Mucosa of descending colon (tissue), 3 donors: Measurements from ENCODE around the gene RFC2. TPM values are rescaled to one million over a fixed set of nuclear protein-coding genes. Genes with fewer than 3 reads are reported as not detected.
A peak's percentile ranks its signal among the peaks of the same experiment; 100 is the strongest.
"Not testable (repeated sequence)": the region's sequence is repeated elsewhere in the genome, so short reads cannot be mapped to it uniquely, and the experiment has no call there.

Experiments
- ATAC-seq: fragments of 200-7000 bp; cut with Tn5 transposase; one replicate; pipeline ENCODE4 v1.9.1; 2020; ENCODE audit warnings: mild to moderate bottlenecking, moderate library complexity
- DNase-seq, 3 donors: peaks; one replicate each; pipeline ENCODE4 v3.0.0-alpha.2; 2020
- H3K36me3 ChIP-seq: fragments of 200-600 bp; one replicate; pipeline ENCODE4 v1.8.0; 2021; ENCODE audit warnings: low read depth, mild to moderate bottlenecking
- H3K4me1 ChIP-seq: fragments of 200-600 bp; one replicate; pipeline ENCODE4 v1.8.0; 2021; ENCODE audit warnings: low read depth, mild to moderate bottlenecking
- H3K4me3 ChIP-seq: fragments of 200-600 bp; one replicate; pipeline ENCODE4 v1.8.0; 2021; ENCODE audit warnings: mild to moderate bottlenecking
- H3K9me3 ChIP-seq: fragments of 200-600 bp; one replicate; pipeline ENCODE4 v1.8.0; 2021; ENCODE audit warnings: mild to moderate bottlenecking
- CTCF ChIP-seq: fragments of 200-600 bp; IDR thresholded peaks from one replicate; pipeline ENCODE4 v1.8.0; 2022; ENCODE audit warnings: antibody characterized with exemption, mild to moderate bottlenecking
- intact Hi-C, 2 donors: fragments of 100-400 bp; cut with DNase I in 1 of 2; cut with micrococcal nuclease in 1 of 2; formaldehyde crosslinking; loops; one replicate each; pipeline versions ENCODE4 v1.11.0 to v1.11.1; 2022; cut with DNase I, micrococcal nuclease
- total RNA-seq, 3 donors: library from RNA; stranded (reverse); fragmentation: NEBNext Ultra II Directional in 2 of 3; extraction: Animal tissue kit (Norgen Biotek cat#: 25700) in 2 of 3; gene quantifications; one replicate each; pipeline versions ENCODE4 v1.2.1 to v1.2.4, GENCODE V29; 2021 to 2023
- donor health status: DM: no; HTN: no; CAD: no; lungs with moderate emphysema.
- donor health status: DM: no; HTN: no; CAD: no.
- donor health status: DM: no; HTN: yes; CAD: no.

Gene RFC2
- total RNA-seq, 3 donors from 2014 or later: 14.8 to 23.7 (median 15.9) TPM

GRCh38 chr7:74207586-74207985 lies 46.6 kb downstream of the RFC2 start:
- Histone ChIP-seq H3K4me3 (no peak overlapping the region), H3K36me3 (no peaks in the 10 kb centered on the region), H3K4me1 (no peaks in the 10 kb centered on the region), H3K9me3 (no peaks in the 10 kb centered on the region)
- ATAC-seq (no peak), DNase-seq (peak in 2 of 3 donors; percentile 27 to 48)
- no peak for TF ChIP-seq CTCF
- intact Hi-C loops: loop anchor here (5.0 kb wide), 1 partner anchor 195 kb away; no protein-coding TSS in a partner anchor

- TF ChIP-seq CTCF: peak; percentile 93
- Histone ChIP-seq H3K4me3 (no peak overlapping the region), H3K4me1 (no peaks in the 10 kb centered on the region), H3K36me3 (no peaks in the 10 kb centered on the region), H3K9me3 (no peaks in the 10 kb centered on the region)
- DNase-seq (peak; percentile 87 to 93 (median 92)), ATAC-seq (peak; percentile 93)
- intact Hi-C loops: loop anchor here (5.0 kb wide), 1 partner anchor 196 kb away; no protein-coding TSS in a partner anchor
Observed at GRCh38 chr7:74206589-74207120, 47.5 kb downstream of the RFC2 start.

- peak in 1 of 3 donors; percentile 20 for DNase-seq
- H3K9me3 ChIP-seq, ATAC-seq, H3K4me1 ChIP-seq, H3K36me3 ChIP-seq, H3K4me3 ChIP-seq: not testable (repeated sequence)
- intact Hi-C loops: loop anchor here (5.0 kb wide), 1 partner anchor 196 kb away; no protein-coding TSS in a partner anchor
Observed at GRCh38 chr7:74206052-74206451, 48.1 kb downstream of the RFC2 start.

GRCh38 chr7:74203956-74204618 lies 50.1 kb downstream of the RFC2 start:
- intact Hi-C loops: no loop called here
- no peak for TF ChIP-seq CTCF
- DNase-seq (no peak), ATAC-seq (no peak)
- Histone ChIP-seq H3K4me3 (no peak overlapping the region), H3K36me3 (no peaks in the 10 kb centered on the region), H3K4me1 (no peaks in the 10 kb centered on the region), H3K9me3 (no peaks in the 10 kb centered on the region)

GRCh38 chr7:74202841-74203556 lies 51.2 kb downstream of the RFC2 start:
- H3K9me3 ChIP-seq: no peaks in the 10 kb centered on the region
- H3K4me3 ChIP-seq: no peak overlapping the region
- ATAC-seq (peak; percentile 52), DNase-seq (peak in 2 of 3 donors; percentile 18 to 64)
- intact Hi-C loops: no loop called here
- H3K36me3 ChIP-seq: no peaks in the 10 kb centered on the region
- peak; percentile 30 for TF ChIP-seq CTCF
- H3K4me1 ChIP-seq: no peaks in the 10 kb centered on the region
